ENCODE measurements around the gene KLHL8.

KLHL8 gene

GRCh38 chr4:87196146-87196545 is 24.3 kb downstream of the KLHL8 start:
- no peak overlapping the region for H3K4me3 ChIP-seq (ENCODE audit: low read length)
- H3K9me3 ChIP-seq (ENCODE audit: insufficient read depth, low read depth, low read length): no peaks in the 10 kb centered on the region
- no peaks in the 10 kb centered on the region for H3K36me3 ChIP-seq (ENCODE audit: insufficient read depth, low read depth, low read length)
- H3K9ac ChIP-seq (ENCODE audit: low read depth, low read length): no peak overlapping the region
- no peaks in the 10 kb centered on the region for H3K27me3 ChIP-seq (ENCODE audit: insufficient read depth, low read length)
- H3K27ac ChIP-seq (ENCODE audit: low read length): no peak overlapping the region
- H3K4me1 ChIP-seq (ENCODE audit: insufficient read depth, low read length): no peaks in the 10 kb centered on the region; the same call in 1 of the 2 replicates

GRCh38 chr4:87193958-87194675 is 26.3 kb downstream of the KLHL8 start:
- Histone ChIP-seq H3K9ac (ENCODE audit: low read depth, low read length) (no peak overlapping the region), H3K4me1 (ENCODE audit: insufficient read depth, low read length) (no peaks in the 10 kb centered on the region; the same call in 1 of the 2 replicates), H3K9me3 (ENCODE audit: insufficient read depth, low read depth, low read length) (no peaks in the 10 kb centered on the region), H3K27me3 (ENCODE audit: insufficient read depth, low read length) (no peaks in the 10 kb centered on the region), H3K36me3 (ENCODE audit: insufficient read depth, low read depth, low read length) (no peaks in the 10 kb centered on the region), H3K27ac (ENCODE audit: low read length) (no peak overlapping the region), H3K4me3 (ENCODE audit: low read length) (no peak overlapping the region)

GRCh38 chr4:87192145-87192919 is 28.1 kb downstream of the KLHL8 start:
- H3K4me3 ChIP-seq (ENCODE audit: low read length): no peak overlapping the region
- no peaks in the 10 kb centered on the region for H3K36me3 ChIP-seq (ENCODE audit: insufficient read depth, low read depth, low read length)
- no peak overlapping the region for H3K9ac ChIP-seq (ENCODE audit: low read depth, low read length)
- no peaks in the 10 kb centered on the region for H3K9me3 ChIP-seq (ENCODE audit: insufficient read depth, low read depth, low read length)
- H3K27me3 ChIP-seq (ENCODE audit: insufficient read depth, low read length): no peaks in the 10 kb centered on the region
- H3K27ac ChIP-seq (ENCODE audit: low read length): no peak overlapping the region
- no peaks in the 10 kb centered on the region; the same call in 1 of the 2 replicates for H3K4me1 ChIP-seq (ENCODE audit: insufficient read depth, low read length)

GRCh38 chr4:87188932-87189331 is 31.5 kb downstream of the KLHL8 start:
- H3K9me3 ChIP-seq (ENCODE audit: insufficient read depth, low read depth, low read length): no peaks in the 10 kb centered on the region
- H3K9ac ChIP-seq (ENCODE audit: low read depth, low read length): no peak overlapping the region
- H3K27ac ChIP-seq (ENCODE audit: low read length): no peak overlapping the region
- no peaks in the 10 kb centered on the region for H3K36me3 ChIP-seq (ENCODE audit: insufficient read depth, low read depth, low read length)
- no peak overlapping the region for H3K4me3 ChIP-seq (ENCODE audit: low read length)
- no peaks in the 10 kb centered on the region for H3K27me3 ChIP-seq (ENCODE audit: insufficient read depth, low read length)
- no peaks in the 10 kb centered on the region for H3K4me1 ChIP-seq (ENCODE audit: insufficient read depth, low read length)

- H3K4me3 ChIP-seq (ENCODE audit: low read length): no peak overlapping the region
- H3K27me3 ChIP-seq (ENCODE audit: insufficient read depth, low read length): no peaks in the 10 kb centered on the region
- H3K9me3 ChIP-seq (ENCODE audit: insufficient read depth, low read depth, low read length): no peaks in the 10 kb centered on the region
- H3K27ac ChIP-seq (ENCODE audit: low read length): no peak overlapping the region
- H3K9ac ChIP-seq (ENCODE audit: low read depth, low read length): no peak overlapping the region
- H3K36me3 ChIP-seq (ENCODE audit: insufficient read depth, low read depth, low read length): no peaks in the 10 kb centered on the region
- no peaks in the 10 kb centered on the region for H3K4me1 ChIP-seq (ENCODE audit: insufficient read depth, low read length)
These were observed 32.4 kb downstream of the KLHL8 start for GRCh38 chr4:87188048-87188447.

- no peak overlapping the region for H3K4me3 ChIP-seq (ENCODE audit: low read length)
- no peaks in the 10 kb centered on the region for H3K36me3 ChIP-seq (ENCODE audit: insufficient read depth, low read depth, low read length)
- no peaks in the 10 kb centered on the region for H3K4me1 ChIP-seq (ENCODE audit: insufficient read depth, low read length)
- no peaks in the 10 kb centered on the region for H3K9me3 ChIP-seq (ENCODE audit: insufficient read depth, low read depth, low read length)
- H3K27me3 ChIP-seq (ENCODE audit: insufficient read depth, low read length): no peaks in the 10 kb centered on the region
- no peak overlapping the region for H3K27ac ChIP-seq (ENCODE audit: low read length)
- H3K9ac ChIP-seq (ENCODE audit: low read depth, low read length): no peak overlapping the region
These were observed 35.1 kb downstream of the KLHL8 start for GRCh38 chr4:87185146-87185870.

- no peaks in the 10 kb centered on the region for H3K4me1 ChIP-seq (ENCODE audit: insufficient read depth, low read length)
- H3K27ac ChIP-seq (ENCODE audit: low read length): no peak overlapping the region
- H3K4me3 ChIP-seq (ENCODE audit: low read length): no peak overlapping the region
- H3K9ac ChIP-seq (ENCODE audit: low read depth, low read length): no peak overlapping the region
- no peaks in the 10 kb centered on the region for H3K27me3 ChIP-seq (ENCODE audit: insufficient read depth, low read length)
- H3K36me3 ChIP-seq (ENCODE audit: insufficient read depth, low read depth, low read length): no peaks in the 10 kb centered on the region
- H3K9me3 ChIP-seq (ENCODE audit: insufficient read depth, low read depth, low read length): no peaks in the 10 kb centered on the region
These were observed 39.7 kb downstream of the KLHL8 start for GRCh38 chr4:87180767-87181166.

GRCh38 chr4:87179751-87180150 is 40.7 kb downstream of the KLHL8 start:
- H3K36me3 ChIP-seq (ENCODE audit: insufficient read depth, low read depth, low read length): no peaks in the 10 kb centered on the region

GRCh38 chr4:87174672-87175071 is 45.7 kb downstream of the KLHL8 start:
- Histone ChIP-seq H3K4me1 (ENCODE audit: insufficient read depth, low read length) (no peaks in the 10 kb centered on the region), H3K9me3 (ENCODE audit: insufficient read depth, low read depth, low read length) (no peaks in the 10 kb centered on the region), H3K9ac (ENCODE audit: low read depth, low read length) (no peak overlapping the region), H3K27ac (ENCODE audit: low read length) (no peak overlapping the region), H3K36me3 (ENCODE audit: insufficient read depth, low read depth, low read length) (peaks cover 4% of the 10 kb centered on the region; the same call in 1 of the 2 replicates), H3K27me3 (ENCODE audit: insufficient read depth, low read length) (no peaks in the 10 kb centered on the region), H3K4me3 (ENCODE audit: low read length) (no peak overlapping the region)

More at GRCh38 chr4:87179751-87180150, 40.7 kb downstream of the KLHL8 start:
- H3K27ac ChIP-seq (ENCODE audit: low read length): no peak overlapping the region
- H3K4me1 ChIP-seq (ENCODE audit: insufficient read depth, low read length): no peaks in the 10 kb centered on the region
- no peak overlapping the region for H3K9ac ChIP-seq (ENCODE audit: low read depth, low read length)
- H3K4me3 ChIP-seq (ENCODE audit: low read length): no peak overlapping the region
- H3K27me3 ChIP-seq (ENCODE audit: insufficient read depth, low read length): no peaks in the 10 kb centered on the region
- no peaks in the 10 kb centered on the region for H3K9me3 ChIP-seq (ENCODE audit: insufficient read depth, low read depth, low read length)

GRCh38 chr4:87171944-87172343 is 48.5 kb downstream of the KLHL8 start:
- H3K9me3 ChIP-seq (ENCODE audit: insufficient read depth, low read depth, low read length): no peaks in the 10 kb centered on the region
- no peak overlapping the region for H3K27ac ChIP-seq (ENCODE audit: low read length)
- H3K4me3 ChIP-seq (ENCODE audit: low read length): no peak overlapping the region
- no peak overlapping the region for H3K9ac ChIP-seq (ENCODE audit: low read depth, low read length)
- no peaks in the 10 kb centered on the region for H3K4me1 ChIP-seq (ENCODE audit: insufficient read depth, low read length)
- H3K27me3 ChIP-seq (ENCODE audit: insufficient read depth, low read length): no peaks in the 10 kb centered on the region
- peaks cover 8% of the 10 kb centered on the region; the same call in 1 of the 2 replicates for H3K36me3 ChIP-seq (ENCODE audit: insufficient read depth, low read depth, low read length)

- Histone ChIP-seq H3K36me3 (ENCODE audit: insufficient read depth, low read depth, low read length) (peaks cover 12% of the 10 kb centered on the region), H3K9ac (ENCODE audit: low read depth, low read length) (no peak overlapping the region), H3K27me3 (ENCODE audit: insufficient read depth, low read length) (no peaks in the 10 kb centered on the region), H3K27ac (ENCODE audit: low read length) (no peak overlapping the region), H3K4me3 (ENCODE audit: low read length) (no peak overlapping the region), H3K9me3 (ENCODE audit: insufficient read depth, low read depth, low read length) (no peaks in the 10 kb centered on the region), H3K4me1 (ENCODE audit: insufficient read depth, low read length) (no peaks in the 10 kb centered on the region)
These were observed 54.0 kb downstream of the KLHL8 start for GRCh38 chr4:87166296-87166854.

Measured in iPS-20b (cell line).